Retinal pigment epithelial cell (primary cell): ENCODE measurements around the gene CCDC149.

Experiments used
- DNase-seq: peaks from one replicate; pipeline ENCODE4 v3.0.0-alpha.2; 2010; ENCODE audit warnings: low read depth
- H3K4me3 ChIP-seq: 2 replicates; pipeline ENCODE4 v1.5.1; 2011; ENCODE audit warnings: mild to moderate bottlenecking, low read length, control low read depth, moderate library complexity
- TF ChIP-seq, protein P1 (sequence below): conservative IDR thresholded peaks from 2 replicates; pipeline ENCODE4 v1.5.1; 2011; ENCODE audit warnings: low read depth, low read length, control low read depth, inconsistent platforms

Gene CCDC149

DNA sequence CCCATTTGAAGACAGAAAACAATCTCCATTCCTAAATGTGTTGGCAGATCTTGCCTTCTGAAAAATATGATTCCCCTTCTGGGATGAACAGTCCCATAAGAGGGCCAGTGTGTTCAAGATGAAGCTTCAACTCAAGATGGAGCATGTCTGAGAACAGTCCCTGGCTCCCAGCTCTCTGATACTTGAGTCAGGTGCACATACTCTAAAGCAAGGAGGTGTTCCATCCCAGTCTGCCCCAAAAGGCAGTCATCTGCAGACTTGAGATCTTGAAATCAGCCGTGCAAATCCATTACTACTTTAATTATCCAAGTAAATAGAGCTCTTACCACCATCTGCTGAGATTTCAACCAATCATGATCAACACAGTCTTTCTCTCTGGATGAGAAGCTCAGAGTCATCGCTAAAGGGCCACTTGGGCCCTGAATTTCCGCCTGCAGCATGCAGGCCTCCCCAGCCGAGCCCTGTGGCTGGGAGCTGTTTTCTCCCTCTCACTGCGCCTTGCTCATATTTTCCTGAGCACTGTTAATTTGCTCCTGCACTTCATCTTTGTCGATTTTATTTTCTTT is 22.2 kb downstream of the CCDC149 start:
- no peak overlapping the region for H3K4me3 ChIP-seq
- DNase-seq, result no peak
- TF ChIP-seq, protein P1, sequence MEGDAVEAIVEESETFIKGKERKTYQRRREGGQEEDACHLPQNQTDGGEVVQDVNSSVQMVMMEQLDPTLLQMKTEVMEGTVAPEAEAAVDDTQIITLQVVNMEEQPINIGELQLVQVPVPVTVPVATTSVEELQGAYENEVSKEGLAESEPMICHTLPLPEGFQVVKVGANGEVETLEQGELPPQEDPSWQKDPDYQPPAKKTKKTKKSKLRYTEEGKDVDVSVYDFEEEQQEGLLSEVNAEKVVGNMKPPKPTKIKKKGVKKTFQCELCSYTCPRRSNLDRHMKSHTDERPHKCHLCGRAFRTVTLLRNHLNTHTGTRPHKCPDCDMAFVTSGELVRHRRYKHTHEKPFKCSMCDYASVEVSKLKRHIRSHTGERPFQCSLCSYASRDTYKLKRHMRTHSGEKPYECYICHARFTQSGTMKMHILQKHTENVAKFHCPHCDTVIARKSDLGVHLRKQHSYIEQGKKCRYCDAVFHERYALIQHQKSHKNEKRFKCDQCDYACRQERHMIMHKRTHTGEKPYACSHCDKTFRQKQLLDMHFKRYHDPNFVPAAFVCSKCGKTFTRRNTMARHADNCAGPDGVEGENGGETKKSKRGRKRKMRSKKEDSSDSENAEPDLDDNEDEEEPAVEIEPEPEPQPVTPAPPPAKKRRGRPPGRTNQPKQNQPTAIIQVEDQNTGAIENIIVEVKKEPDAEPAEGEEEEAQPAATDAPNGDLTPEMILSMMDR, result no peak

DNA sequence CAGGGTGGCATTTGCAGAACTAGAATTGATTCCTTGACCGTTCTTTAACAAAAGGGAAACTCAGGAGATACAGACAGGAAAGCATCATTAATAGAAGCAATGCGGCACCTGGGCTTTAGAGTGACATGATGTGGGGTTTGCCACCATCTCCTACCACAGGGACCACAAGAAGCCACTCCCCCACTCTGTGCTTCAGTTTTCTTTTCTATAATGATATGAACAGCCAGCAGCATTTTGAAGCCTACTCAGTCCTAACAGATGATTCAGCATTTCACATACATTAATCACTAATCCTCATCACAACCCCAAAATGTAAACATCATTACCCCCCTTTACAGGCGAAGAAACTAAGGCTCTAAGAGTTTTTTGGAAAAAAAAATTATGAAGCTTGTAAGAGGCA is 22.9 kb downstream of the CCDC149 start:
- DNase-seq, result no peak

DNA sequence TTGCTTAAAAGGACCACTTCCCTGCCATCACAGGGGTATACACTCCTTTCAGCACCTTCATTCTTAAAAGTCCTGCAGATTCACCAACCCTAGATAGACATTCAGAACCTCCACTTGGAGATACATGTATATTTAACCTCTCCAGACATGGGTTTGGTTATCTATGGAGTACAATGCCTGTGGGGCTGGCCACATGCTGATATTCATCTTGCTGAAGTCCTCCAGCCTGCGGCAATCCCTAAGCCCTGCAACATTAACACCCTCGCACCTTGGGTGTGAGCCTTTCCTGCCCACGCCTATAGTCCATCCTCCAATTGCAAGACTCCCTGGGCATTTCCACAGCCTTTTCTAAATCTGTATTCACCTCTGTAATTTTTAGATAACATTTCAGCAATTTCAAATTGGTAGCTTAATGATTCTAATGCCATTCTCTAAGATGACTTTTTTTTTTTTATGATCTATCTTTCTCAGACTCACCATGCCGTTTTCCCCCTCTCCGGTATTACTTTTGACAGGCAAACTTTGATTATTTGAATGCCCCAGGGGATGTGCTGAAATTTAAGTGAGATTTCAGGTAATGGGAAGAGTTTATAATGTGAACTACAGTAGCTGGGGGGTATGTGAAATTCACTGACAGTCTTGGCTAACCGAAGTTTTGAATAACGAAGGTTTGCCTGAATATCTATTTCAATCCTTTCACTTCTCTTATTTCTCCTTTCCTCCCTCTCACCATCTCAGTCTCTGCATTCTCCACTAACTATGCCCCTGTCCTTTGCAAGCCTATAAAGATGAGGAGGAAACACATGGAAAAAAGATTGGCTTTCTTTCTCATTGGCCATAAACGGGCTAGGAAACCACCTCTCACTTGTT is 24.1 kb downstream of the CCDC149 start:
- H3K4me3 ChIP-seq, result no peak overlapping the region
- DNase-seq, result no peak

More for the DNA sequence above, 22.9 kb downstream of the CCDC149 start:
- TF ChIP-seq, protein P1, result no peak
- no peak overlapping the region for H3K4me3 ChIP-seq

GRCh38 chr4:24887881-24888430 is 24.9 kb downstream of the CCDC149 start:
- no peak overlapping the region for H3K4me3 ChIP-seq
- DNase-seq, result no peak
- TF ChIP-seq, protein P1, result no peak

More for the DNA sequence above, 24.1 kb downstream of the CCDC149 start:
- TF ChIP-seq, protein P1, result no peak

DNA sequence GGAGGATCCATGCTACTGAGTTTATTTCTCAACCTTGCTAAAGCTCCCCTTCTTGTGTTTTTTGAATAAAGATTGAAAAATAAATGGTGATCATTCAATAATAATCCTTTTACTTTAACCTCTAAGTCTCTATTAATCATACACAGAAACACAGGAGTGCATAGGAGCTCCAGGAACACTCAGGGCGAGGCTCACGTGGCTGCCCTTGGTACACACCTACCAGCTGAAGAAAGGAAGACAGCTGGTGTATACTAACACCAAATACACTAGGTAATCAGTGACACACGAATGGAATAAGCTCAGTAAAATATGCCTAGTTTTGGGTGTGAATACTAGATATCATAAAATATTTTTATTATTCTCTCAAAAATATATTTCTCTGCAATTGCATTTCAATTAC is 26.2 kb downstream of the CCDC149 start:
- DNase-seq, result no peak

DNA sequence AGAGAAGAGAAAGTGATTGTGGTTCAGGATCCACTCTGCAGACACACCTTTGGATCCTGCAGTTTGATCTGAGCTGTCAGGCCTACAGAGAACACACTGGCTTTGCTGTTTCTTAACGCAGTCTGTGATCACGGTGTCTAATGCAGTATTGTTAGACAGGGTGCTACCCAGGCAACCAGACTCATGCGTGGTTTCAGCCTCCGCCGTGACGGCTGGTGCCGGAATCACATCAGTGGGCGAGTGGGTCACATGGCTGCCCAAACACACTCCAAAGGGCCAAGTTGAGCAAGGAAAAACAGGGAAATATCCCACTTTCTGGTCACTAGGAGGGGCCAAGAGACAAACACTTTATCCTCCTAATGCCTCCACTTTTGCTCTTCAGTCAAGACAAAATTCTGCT is 27.5 kb downstream of the CCDC149 start:
- no peak overlapping the region for H3K4me3 ChIP-seq
- peak; percentile 32 for DNase-seq
- TF ChIP-seq, protein P1, result no peak

More for the DNA sequence above, 26.2 kb downstream of the CCDC149 start:
- no peak overlapping the region for H3K4me3 ChIP-seq
- TF ChIP-seq, protein P1, result no peak
